ENCODE results near the gene NEK4. TPM values are rescaled to one million over a fixed set of nuclear protein-coding genes. Genes with fewer than 3 reads are reported as not detected.
"Not testable (repeated sequence)": the region's sequence is repeated elsewhere in the genome, so short reads cannot be mapped to it uniquely, and the experiment has no call there.

NEK4 gene
- total RNA-seq, 1 donor from 2014 or later, result 17.1 TPM

GRCh38 chr3:52684184-52684583 lies 86.6 kb downstream of the NEK4 start:
- intact Hi-C loops (cut with DNase I), result loop anchor here (2.0 to 5.0 kb wide), 2 partner anchors 21 to 212 kb away; partner anchors contain the start of gene GLT8D1
- DNase-seq (ENCODE audit: low spot score), result no peak

- DNase-seq (ENCODE audit: low spot score), result no peak
- intact Hi-C loops (cut with DNase I), result loop anchor here (2.0 to 5.0 kb wide), 2 partner anchors 21 to 211 kb away; partner anchors contain the start of gene GLT8D1
Measured at GRCh38 chr3:52683611-52684010, 87.1 kb downstream of the NEK4 start.

GRCh38 chr3:52682016-52682415 lies 88.7 kb downstream of the NEK4 start:
- no peak for DNase-seq (ENCODE audit: low spot score)
- intact Hi-C loops (cut with DNase I), result loop anchor here (5.0 kb wide), 1 partner anchor 210 kb away; no protein-coding TSS in a partner anchor

- intact Hi-C loops (cut with DNase I), result loop anchor here (5.0 kb wide), 1 partner anchor 209 kb away; no protein-coding TSS in a partner anchor
- no peak for DNase-seq (ENCODE audit: low spot score)
Measured at GRCh38 chr3:52681596-52681995, 89.1 kb downstream of the NEK4 start.

- intact Hi-C loops (cut with DNase I), result loop anchor here (5.0 kb wide), 1 partner anchor 208 kb away; no protein-coding TSS in a partner anchor
- no peak for DNase-seq (ENCODE audit: low spot score)
Measured at GRCh38 chr3:52679811-52680210, 90.9 kb downstream of the NEK4 start.

GRCh38 chr3:52679199-52679538 lies 91.6 kb downstream of the NEK4 start:
- intact Hi-C loops (cut with DNase I), result no loop called here
- DNase-seq (ENCODE audit: low spot score), result no peak

- no peak for DNase-seq (ENCODE audit: low spot score)
- intact Hi-C loops (cut with DNase I), result no loop called here
Measured at GRCh38 chr3:52678265-52679198, 92.2 kb downstream of the NEK4 start.

GRCh38 chr3:52676201-52676600 lies 94.5 kb downstream of the NEK4 start:
- DNase-seq (ENCODE audit: low spot score); intact Hi-C loops (cut with DNase I): not testable (repeated sequence)

- intact Hi-C loops (cut with DNase I), result no loop called here
- DNase-seq (ENCODE audit: low spot score), result no peak
Measured at GRCh38 chr3:52671676-52672075, 99.1 kb downstream of the NEK4 start.

- DNase-seq (ENCODE audit: low spot score), result no peak
- intact Hi-C loops (cut with DNase I), result no loop called here
Measured at GRCh38 chr3:52670621-52671521, 99.9 kb downstream of the NEK4 start.

- no peak for DNase-seq (ENCODE audit: low spot score)
- intact Hi-C loops (cut with DNase I), result no loop called here
Measured at GRCh38 chr3:52663098-52663497, 107.6 kb downstream of the NEK4 start.

GRCh38 chr3:52660046-52660445 lies 110.7 kb downstream of the NEK4 start:
- DNase-seq (ENCODE audit: low spot score), result no peak
- intact Hi-C loops (cut with DNase I), result no loop called here

Other genes starting within 250 kb of the NEK4 start
- gene NT5DC2, start 237.1 kb downstream of the NEK4 start, total RNA-seq, result 58.2 TPM
- gene UQCC5, start 234.3 kb downstream of the NEK4 start, total RNA-seq, result 52.9 TPM
- gene PBRM1, start 85.0 kb downstream of the NEK4 start, total RNA-seq, result 50.2 TPM
- gene GNL3, start 84.9 kb downstream of the NEK4 start, total RNA-seq, result 29.1 TPM
- gene GLT8D1, start 65.1 kb downstream of the NEK4 start, total RNA-seq, result 29.1 TPM
- gene SPCS1, start 64.8 kb downstream of the NEK4 start, total RNA-seq, result 79.4 TPM
- gene ITIH1, start 6.7 kb upstream of the NEK4 start, total RNA-seq, result 0.35 TPM
- gene ITIH3, start 23.9 kb upstream of the NEK4 start, total RNA-seq, result 0.78 TPM
- 3.2 TPM for gene ITIH4, start 59.7 kb upstream of the NEK4 start, total RNA-seq
- 15.9 TPM for gene MUSTN1, start 64.1 kb upstream of the NEK4 start, total RNA-seq
- gene STIMATE, start 126.6 kb upstream of the NEK4 start, total RNA-seq, result 11.2 TPM